GM12878 (cell line): ENCODE data around the gene MAML2. TPM values are rescaled to one million over a fixed set of nuclear protein-coding genes. Genes with fewer than 3 reads are reported as not detected.

ENCODE experiments used
- BCL11A ChIP-seq: IDR thresholded peaks from 2 replicates; pipeline ENCODE4 v1.6.1; 2011; ENCODE audit warnings: low read depth, low read length
- CREB1 ChIP-seq: IDR thresholded peaks from 2 replicates; pipeline ENCODE4 v1.6.1; 2012; ENCODE audit warnings: low read depth, mild to moderate bottlenecking, inconsistent platforms
- DPF2 ChIP-seq: fragments of 450-650 bp; IDR thresholded peaks from 2 replicates; pipeline ENCODE4 v1.6.1; 2017; ENCODE audit warnings: mild to moderate bottlenecking
- EED ChIP-seq: sonication (generic); IDR thresholded peaks from 2 replicates; pipeline ENCODE4 v1.6.1; 2016; ENCODE audit warnings: antibody characterized with exemption, low read depth
- HDGF ChIP-seq: fragments of 450-650 bp; IDR thresholded peaks from 2 replicates; pipeline ENCODE4 v1.6.1; 2016; ENCODE audit warnings: antibody characterized with exemption
- IRF4 ChIP-seq: IDR thresholded peaks from 2 replicates; pipeline ENCODE4 v1.6.1; 2011; ENCODE audit warnings: low read depth, low read length
- JUND ChIP-seq: IDR thresholded peaks from 2 replicates; pipeline ENCODE4 v1.6.1; 2012; ENCODE audit warnings: low read depth, mild to moderate bottlenecking, low read length, improper control_type of control experiment, moderate library complexity
- KAT2A ChIP-seq: conservative IDR thresholded peaks from 2 replicates; pipeline ENCODE4 v1.6.1; 2011; ENCODE audit warnings: low read depth, low read length; ENCODE audit not compliant: control insufficient read depth
- MEF2B ChIP-seq: fragments of 450-650 bp; IDR thresholded peaks from 2 replicates; pipeline ENCODE4 v1.6.1; 2018; ENCODE audit warnings: mild to moderate bottlenecking, moderate library complexity; ENCODE audit not compliant: partially characterized antibody, poor library complexity, severe bottlenecking
- NR2C2 ChIP-seq: IDR thresholded peaks from 2 replicates; pipeline ENCODE4 v1.6.1; 2011; ENCODE audit warnings: borderline replicate concordance, low read depth; ENCODE audit not compliant: control insufficient read depth, insufficient read length
- NRF1 ChIP-seq: conservative IDR thresholded peaks from 2 replicates; pipeline ENCODE4 v1.6.1; 2011; ENCODE audit warnings: mild to moderate bottlenecking, low read depth, low read length, improper control_type of control experiment
- PKNOX1 ChIP-seq: fragments of 450-650 bp; IDR thresholded peaks from 2 replicates; pipeline ENCODE4 v1.6.1; 2016; ENCODE audit warnings: mild to moderate bottlenecking
- PML ChIP-seq: IDR thresholded peaks from 2 replicates; pipeline ENCODE4 v1.6.1; 2012; ENCODE audit warnings: low read length, inconsistent platforms
- POU2F2 ChIP-seq: IDR thresholded peaks from 3 replicates; pipeline ENCODE4 v1.6.1; 2011; ENCODE audit warnings: low read depth, mild to moderate bottlenecking, low read length, borderline replicate concordance
- SMAD1 ChIP-seq: fragments of 450-650 bp; IDR thresholded peaks from 2 replicates; pipeline ENCODE4 v1.6.1; 2018; ENCODE audit warnings: mild to moderate bottlenecking, low read depth; ENCODE audit not compliant: partially characterized antibody
- SMARCA5 ChIP-seq: fragments of 450-650 bp; IDR thresholded peaks from 2 replicates; pipeline ENCODE4 v1.6.1; 2017; ENCODE audit warnings: mild to moderate bottlenecking
- SREBF2 ChIP-seq: IDR thresholded peaks from 2 replicates; pipeline ENCODE4 v1.6.1; 2012; ENCODE audit warnings: mild to moderate bottlenecking, low read length
- STAT1 ChIP-seq: fragments of 450-650 bp; conservative IDR thresholded peaks from 2 replicates; pipeline ENCODE4 v1.6.1; 2014; ENCODE audit warnings: antibody characterized with exemption, mild to moderate bottlenecking
- SUPT20H ChIP-seq: IDR thresholded peaks from 2 replicates; pipeline ENCODE4 v1.6.1; 2011; ENCODE audit warnings: low read depth, mild to moderate bottlenecking, low read length, moderate library complexity, borderline replicate concordance; ENCODE audit not compliant: control insufficient read depth
- TCF12 ChIP-seq: IDR thresholded peaks from 2 replicates; pipeline ENCODE4 v1.6.1; 2011; ENCODE audit warnings: low read depth, mild to moderate bottlenecking, low read length
- USF2 ChIP-seq: IDR thresholded peaks from 2 replicates; pipeline ENCODE4 v1.6.1; 2011; ENCODE audit warnings: low read depth, low read length, improper control_type of control experiment, borderline replicate concordance
- YBX1 ChIP-seq: fragments of 450-650 bp; IDR thresholded peaks from 2 replicates; pipeline ENCODE4 v1.6.1; 2016; ENCODE audit warnings: antibody characterized with exemption
- ZNF217 ChIP-seq: fragments of 450-650 bp; IDR thresholded peaks from 2 replicates; pipeline ENCODE4 v1.6.1; 2017; ENCODE audit warnings: antibody characterized with exemption, mild to moderate bottlenecking
- ZNF24 ChIP-seq: fragments of 450-650 bp; IDR thresholded peaks from 2 replicates; pipeline ENCODE4 v1.6.1; 2017; ENCODE audit warnings: antibody characterized with exemption, mild to moderate bottlenecking
- polyA plus RNA-seq, 11 experiments: library from polyadenylated mRNA; depleted of rRNA in 4 of 11; unstranded in 6 of 11; stranded (reverse) in 5 of 11; fragments of >200 nt; fragmentation: Nextera tagmentation in 4 of 11; fragmentation: Illumina TruSeq in 1 of 11; extraction: Ambion mirVana in 4 of 11; extraction: Trizol in 1 of 11; gene quantifications; 1 replicate in 1 of 11; 2 replicates in 10 of 11; pipeline versions ENCODE4 v1.2.1 to v1.2.3, GENCODE V29; 2011 to 2016; ENCODE audit warnings: inconsistent platforms in 2 of 11, missing spikeins in 2 of 11, low read depth in 1 of 11
- total RNA-seq, 4 experiments: library from RNA; depleted of rRNA in 3 of 4; stranded (reverse); fragments of >200 nt in 3 of 4; fragmentation: Illumina TruSeq in 1 of 4; extraction: Trizol in 1 of 4; gene quantifications; 2 replicates each; pipeline versions ENCODE4 v1.2.1 to v1.2.3, GENCODE V29; 2013 to 2021
- TF ChIP-seq, protein P1 (sequence below): fragments of 450-650 bp; IDR thresholded peaks from 2 replicates; pipeline ENCODE4 v1.6.1; 2017; ENCODE audit warnings: antibody characterized with exemption, mild to moderate bottlenecking, moderate library complexity
- TF ChIP-seq, protein P2 (sequence below): fragments of 150-350 bp; IDR thresholded peaks from 2 replicates; pipeline ENCODE4 v1.6.1; 2016; ENCODE audit warnings: low read depth, low read length

MAML2 gene
- total and polyA plus RNA-seq, 10 of the 15 experiments (the other 5 are each of a cell fraction or from before 2014, with no cell fraction given) = 2.5 to 15.1 (median 12.0) TPM

GRCh38 chr11:96189351-96189750 lies 153.6 kb downstream of the MAML2 start (continued):
- TF ChIP-seq YBX1 (no peak), IRF4 (0 out of 2 replicates have a peak, but pooled peaks have one; percentile 24), PML (no peak), SMAD1 (no peak), CREB1 (no peak), SREBF2 (no peak), USF2 (no peak), HDGF (no peak), NRF1 (no peak), STAT1 (no peak), KAT2A (no peak), POU2F2 (no peak), DPF2 (0 out of 2 replicates have a peak, but pooled peaks have one; percentile 42), SMARCA5 (no peak), EED (no peak), ZNF24 (no peak), ZNF217 (no peak), TCF12 (no peak), MEF2B (no peak), PKNOX1 (peak; percentile 33; the same call in 1 of the 2 replicates), BCL11A (0 out of 2 replicates have a peak, but pooled peaks have one; percentile 48), NR2C2 (no peak), JUND (no peak), SUPT20H (no peak)
- TF ChIP-seq, protein P1, sequence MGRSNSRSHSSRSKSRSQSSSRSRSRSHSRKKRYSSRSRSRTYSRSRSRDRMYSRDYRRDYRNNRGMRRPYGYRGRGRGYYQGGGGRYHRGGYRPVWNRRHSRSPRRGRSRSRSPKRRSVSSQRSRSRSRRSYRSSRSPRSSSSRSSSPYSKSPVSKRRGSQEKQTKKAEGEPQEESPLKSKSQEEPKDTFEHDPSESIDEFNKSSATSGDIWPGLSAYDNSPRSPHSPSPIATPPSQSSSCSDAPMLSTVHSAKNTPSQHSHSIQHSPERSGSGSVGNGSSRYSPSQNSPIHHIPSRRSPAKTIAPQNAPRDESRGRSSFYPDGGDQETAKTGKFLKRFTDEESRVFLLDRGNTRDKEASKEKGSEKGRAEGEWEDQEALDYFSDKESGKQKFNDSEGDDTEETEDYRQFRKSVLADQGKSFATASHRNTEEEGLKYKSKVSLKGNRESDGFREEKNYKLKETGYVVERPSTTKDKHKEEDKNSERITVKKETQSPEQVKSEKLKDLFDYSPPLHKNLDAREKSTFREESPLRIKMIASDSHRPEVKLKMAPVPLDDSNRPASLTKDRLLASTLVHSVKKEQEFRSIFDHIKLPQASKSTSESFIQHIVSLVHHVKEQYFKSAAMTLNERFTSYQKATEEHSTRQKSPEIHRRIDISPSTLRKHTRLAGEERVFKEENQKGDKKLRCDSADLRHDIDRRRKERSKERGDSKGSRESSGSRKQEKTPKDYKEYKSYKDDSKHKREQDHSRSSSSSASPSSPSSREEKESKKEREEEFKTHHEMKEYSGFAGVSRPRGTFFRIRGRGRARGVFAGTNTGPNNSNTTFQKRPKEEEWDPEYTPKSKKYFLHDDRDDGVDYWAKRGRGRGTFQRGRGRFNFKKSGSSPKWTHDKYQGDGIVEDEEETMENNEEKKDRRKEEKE = no peak
- TF ChIP-seq, protein P2, sequence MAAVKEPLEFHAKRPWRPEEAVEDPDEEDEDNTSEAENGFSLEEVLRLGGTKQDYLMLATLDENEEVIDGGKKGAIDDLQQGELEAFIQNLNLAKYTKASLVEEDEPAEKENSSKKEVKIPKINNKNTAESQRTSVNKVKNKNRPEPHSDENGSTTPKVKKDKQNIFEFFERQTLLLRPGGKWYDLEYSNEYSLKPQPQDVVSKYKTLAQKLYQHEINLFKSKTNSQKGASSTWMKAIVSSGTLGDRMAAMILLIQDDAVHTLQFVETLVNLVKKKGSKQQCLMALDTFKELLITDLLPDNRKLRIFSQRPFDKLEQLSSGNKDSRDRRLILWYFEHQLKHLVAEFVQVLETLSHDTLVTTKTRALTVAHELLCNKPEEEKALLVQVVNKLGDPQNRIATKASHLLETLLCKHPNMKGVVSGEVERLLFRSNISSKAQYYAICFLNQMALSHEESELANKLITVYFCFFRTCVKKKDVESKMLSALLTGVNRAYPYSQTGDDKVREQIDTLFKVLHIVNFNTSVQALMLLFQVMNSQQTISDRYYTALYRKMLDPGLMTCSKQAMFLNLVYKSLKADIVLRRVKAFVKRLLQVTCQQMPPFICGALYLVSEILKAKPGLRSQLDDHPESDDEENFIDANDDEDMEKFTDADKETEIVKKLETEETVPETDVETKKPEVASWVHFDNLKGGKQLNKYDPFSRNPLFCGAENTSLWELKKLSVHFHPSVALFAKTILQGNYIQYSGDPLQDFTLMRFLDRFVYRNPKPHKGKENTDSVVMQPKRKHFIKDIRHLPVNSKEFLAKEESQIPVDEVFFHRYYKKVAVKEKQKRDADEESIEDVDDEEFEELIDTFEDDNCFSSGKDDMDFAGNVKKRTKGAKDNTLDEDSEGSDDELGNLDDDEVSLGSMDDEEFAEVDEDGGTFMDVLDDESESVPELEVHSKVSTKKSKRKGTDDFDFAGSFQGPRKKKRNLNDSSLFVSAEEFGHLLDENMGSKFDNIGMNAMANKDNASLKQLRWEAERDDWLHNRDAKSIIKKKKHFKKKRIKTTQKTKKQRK = 0 out of 2 replicates have a peak, but pooled peaks have one; percentile 5
